GM18511 (cell line): ENCODE measurements around the gene P2RY2.

Experiments used
- ATAC-seq: cut with Tn5 transposase; IDR thresholded peaks from one replicate; pipeline ENCODE4 v1.9.1; 2021; ENCODE audit warnings: mild to moderate bottlenecking, moderate library complexity; ENCODE audit not compliant: unreplicated experiment

The P2RY2 gene

GRCh38 chr11:73218106-73218829 lies at the start of gene P2RY2:
P2RY2 (plus strand) TSS chr11:73218281; CDS start chr11:73234160, 15,879 bp downstream.
- peak; percentile 58 for ATAC-seq

DNA sequence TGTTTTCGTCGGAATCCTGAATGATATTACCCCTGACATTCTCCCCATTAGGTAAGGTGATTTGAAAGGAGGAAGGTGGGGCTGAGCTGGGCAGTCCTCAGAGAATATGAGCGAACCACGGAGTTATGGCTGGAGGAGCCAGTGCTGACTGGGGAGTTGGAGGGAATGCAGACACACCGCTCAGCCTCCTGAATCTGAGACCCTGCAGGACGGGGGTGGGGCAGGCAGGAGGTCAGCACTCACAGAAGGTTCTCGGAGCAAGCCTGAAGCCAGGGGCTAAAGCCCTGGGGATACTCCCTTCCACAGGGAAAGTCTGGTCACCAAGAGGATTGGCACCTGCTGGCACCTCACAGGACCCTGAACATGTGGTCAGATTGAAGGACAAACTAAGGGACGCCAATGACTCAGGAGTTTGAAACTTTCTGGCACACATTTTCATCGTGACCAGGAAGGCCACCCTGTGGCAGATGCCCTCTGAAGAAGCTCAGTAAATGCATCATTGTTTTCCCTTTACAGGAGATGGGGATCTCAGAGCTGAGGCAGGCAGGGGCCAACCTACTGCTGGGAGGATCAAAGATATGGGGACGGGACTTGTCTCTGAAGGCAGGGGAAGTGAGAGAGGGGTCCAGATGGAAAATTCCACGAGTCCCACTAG lies 49.0 kb upstream of the P2RY2 start:
- ATAC-seq: no peak

DNA sequence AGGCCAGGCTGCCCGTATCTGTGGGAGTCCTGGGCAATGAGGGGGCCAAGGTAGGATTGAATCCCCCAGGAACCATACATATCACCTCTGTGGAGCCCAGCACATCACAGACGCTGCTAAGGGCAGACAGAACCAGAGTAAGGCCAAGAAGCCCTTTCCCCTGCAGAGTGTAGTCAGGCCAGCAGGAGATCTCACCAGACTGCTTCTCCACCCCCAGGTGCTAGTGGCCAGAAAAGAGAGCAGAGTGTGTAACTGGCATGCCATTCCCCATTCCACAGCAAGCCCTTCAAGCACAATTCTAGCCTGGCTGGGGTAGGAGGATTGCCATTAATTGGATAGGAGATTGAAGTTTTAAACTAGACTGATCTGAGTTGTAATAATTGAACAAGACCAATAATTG lies 47.9 kb upstream of the P2RY2 start:
- no peak for ATAC-seq

DNA sequence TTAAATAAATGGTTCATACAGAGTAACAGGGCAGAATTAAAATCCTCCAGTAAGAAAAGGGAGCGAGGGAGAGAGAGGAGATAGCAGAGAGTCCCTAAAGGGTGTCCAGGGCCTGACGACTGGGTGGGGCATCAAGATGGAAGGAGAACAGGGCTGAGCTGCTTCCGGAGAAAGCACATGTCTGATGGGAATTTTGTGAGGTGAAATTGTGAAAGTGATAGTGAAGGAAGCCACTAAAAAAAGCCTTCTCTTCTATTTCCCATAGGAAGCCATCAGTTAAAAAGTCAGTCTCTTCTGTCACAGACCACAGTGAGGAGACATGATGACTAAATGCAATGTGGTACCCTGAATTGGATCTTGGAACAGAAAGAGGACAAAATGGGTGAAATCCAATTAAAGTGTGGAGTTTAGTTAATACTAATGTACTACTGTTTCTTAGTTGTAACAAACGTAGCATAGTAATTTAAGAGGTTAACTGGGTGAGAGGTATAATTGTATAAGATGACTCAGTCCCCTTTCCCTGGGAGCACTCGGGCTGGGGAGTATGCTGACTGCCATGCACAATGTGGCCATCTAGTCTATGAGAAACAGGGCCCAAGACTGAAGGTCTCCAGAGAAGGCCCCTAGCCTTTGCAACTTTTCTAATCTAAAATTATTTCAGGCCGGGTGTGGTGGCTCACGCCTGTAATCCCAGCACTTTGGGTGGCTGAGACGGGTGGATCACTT lies 46.5 kb upstream of the P2RY2 start:
- no peak for ATAC-seq

- ATAC-seq: no peak
Measured at GRCh38 chr11:73172992-73173656, 45.0 kb upstream of the P2RY2 start.

DNA sequence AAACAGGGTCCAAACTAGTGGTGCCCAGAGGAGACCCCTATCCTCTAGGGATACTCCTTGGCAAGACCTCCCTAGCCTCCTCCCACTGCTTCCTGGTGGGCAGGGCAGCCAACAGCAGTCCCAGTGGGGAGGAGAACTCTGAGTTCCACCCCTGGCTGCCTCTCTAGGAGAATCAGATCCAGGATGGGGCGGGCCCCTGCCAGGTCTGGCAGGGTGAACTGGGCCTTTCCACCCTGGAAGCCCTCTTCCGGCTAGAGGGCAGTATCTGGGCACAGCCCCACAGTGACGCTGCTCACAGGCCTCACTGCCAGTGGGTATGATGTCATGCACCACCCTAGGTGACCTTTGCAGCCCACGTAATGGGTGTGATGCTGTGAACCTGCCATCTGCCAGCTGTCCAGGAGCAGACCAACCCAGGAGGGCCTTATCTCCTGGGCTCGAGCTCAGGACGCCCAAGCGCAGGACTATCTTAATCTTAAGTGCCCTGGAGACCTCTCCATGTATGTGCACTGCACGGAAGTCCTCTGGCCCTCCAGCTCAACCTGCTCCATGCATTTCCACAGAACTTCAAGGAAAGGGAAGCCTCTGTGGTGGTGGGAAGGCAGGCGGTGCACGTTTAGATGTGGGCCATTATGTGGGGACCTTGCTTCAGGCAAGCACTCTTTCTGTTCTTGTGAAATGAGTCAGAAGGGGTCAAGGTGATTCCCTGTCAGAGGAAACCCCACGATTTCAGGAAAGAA lies 44.2 kb upstream of the P2RY2 start:
- no peak for ATAC-seq

- ATAC-seq: no peak
Measured at GRCh38 chr11:73174495-73174791, 43.6 kb upstream of the P2RY2 start.

DNA sequence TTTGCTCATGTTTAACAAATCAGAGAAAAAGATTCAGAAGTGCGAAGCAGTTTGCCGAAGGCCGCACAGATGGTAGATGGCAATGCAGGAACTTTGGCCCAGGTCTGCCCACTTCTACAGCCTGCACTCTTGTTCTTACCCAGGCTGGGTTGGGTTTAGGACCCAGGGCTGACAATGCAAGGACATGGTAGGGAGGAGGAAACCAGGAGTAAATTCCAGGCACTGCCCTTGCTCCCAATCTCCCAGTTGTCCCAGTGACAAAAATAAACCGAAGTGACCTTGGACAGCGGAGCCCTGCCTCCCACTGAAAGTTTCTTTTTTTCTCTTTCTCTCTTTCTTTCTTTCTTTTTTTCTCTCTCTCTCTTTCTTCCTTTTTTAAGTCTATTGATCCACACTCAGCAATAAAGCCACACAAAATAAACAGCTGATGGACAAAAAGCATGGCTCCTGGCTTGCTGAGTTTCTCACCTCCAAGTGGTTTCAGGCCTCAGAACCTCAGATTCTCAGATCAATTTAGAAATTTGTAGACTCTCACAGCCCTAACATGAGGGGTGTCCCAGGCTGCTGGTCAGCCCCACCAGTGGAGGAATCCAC lies 42.4 kb upstream of the P2RY2 start:
- no peak for ATAC-seq

DNA sequence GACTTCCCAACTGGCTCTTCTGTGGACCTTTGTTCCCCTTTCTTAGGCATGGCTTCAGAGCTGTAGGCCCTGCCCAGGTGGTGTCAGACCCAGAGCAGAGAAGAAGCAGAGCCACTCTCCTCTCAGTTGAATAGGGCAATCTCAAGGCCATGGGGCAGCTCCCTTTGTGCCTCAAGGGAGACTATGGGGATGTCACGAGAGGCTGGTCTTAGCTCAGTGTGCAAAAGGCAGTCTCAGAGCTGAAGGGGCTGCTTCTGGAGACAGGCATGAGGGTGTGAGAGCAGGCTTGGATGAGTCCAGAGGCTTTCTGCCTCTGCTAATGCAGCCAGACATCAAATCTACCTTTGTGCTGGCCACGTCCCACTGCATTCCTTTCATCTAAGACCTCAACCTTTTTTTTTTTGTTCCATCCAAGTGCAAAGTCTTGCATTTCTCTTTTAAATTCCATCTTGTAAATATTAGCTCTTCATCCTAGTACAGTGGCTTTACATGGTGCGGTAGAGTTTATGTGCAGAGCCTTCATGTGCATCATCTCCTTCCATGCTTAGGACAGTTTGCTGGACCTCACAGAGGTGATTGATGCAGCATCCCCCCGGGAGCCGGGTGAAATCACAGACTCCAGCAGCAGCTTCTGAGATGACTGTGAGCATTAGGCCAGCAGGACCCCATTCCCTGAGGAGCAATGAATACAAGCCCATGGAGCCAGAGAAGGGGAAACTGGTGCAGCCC lies 41.8 kb upstream of the P2RY2 start:
- ATAC-seq: no peak

- no peak for ATAC-seq
Measured at GRCh38 chr11:73176874-73177155, 41.3 kb upstream of the P2RY2 start.

DNA sequence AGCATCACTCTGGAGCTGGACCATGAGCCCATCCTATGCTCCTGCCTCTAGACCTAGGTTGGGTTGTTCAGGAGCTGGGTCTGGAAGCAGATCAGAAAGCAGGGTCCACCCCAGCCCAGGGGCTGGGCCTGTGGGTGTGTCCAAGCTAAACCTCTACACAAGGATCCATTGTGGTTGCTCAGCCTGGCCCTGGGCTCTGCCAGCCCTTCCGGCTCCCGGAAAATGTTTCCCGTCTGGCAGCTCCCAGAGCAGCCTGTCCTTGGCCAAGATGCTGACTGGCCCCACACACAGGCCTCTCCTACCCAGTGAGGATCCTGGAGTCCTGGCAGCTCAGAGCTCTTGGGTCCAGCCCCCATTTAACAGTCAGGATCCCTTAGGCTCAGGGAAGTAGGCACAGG lies 40.7 kb upstream of the P2RY2 start:
- no peak for ATAC-seq

DNA sequence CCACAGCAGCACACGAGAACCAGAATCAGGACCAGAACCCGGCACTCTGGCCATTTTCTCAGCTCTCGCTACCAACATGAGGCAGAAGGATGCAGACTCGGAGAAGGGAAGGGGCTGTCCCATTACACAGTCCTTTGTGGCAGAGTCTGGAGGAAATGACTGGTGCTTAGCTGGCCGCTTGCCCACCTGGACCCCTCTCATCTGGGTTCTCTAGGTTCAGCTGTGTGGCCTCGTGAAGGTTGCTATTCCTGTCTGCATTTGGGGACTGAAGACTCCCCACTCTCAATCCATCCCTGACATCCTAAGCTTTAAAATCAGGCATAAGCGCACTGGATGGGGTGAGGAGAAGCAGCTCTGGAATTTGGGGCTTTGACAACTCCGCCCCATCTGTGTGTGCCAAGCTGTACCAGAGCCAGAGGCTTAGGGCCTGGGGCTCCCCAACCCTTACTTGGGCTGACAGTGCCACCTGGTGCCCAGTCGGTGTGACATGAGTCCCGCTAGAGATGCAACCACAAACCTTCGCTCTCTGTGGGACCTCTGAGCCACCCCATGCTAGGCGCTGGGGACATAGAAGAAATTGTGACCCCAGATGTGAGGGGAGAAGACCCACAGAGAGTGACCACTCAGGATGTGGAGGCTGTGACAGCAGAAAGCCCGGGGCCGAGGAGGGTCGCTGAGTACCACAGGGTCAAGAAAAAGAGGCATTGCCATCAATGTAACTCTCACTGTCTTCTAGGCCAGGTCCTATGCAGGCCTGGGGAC lies 40.1 kb upstream of the P2RY2 start:
- peak; percentile 76 for ATAC-seq

DNA sequence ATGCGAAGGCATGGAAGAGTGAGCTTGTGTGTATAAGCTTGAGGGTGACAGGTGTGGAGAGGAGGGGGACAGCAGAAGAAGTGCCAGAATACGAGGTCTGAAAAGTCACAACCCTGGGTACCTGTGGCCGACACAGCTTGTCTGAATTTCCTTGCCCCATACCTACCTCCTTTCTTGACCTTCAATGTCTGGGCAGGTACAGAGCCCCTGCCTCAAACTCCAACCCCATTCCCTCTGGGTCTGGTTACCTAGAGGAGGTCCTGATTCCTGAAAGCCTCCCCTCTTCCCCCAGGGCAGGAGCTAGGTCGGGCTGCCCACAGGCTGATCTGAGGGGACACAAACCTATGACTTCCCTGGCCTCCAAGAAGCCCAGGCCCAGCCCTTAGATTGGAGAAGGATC lies 39.4 kb upstream of the P2RY2 start:
- no peak for ATAC-seq

GRCh38 chr11:73182824-73183321 lies 35.2 kb upstream of the P2RY2 start:
- ATAC-seq: no peak

- ATAC-seq: no peak
Measured at GRCh38 chr11:73184953-73185671, 33.0 kb upstream of the P2RY2 start.

- no peak for ATAC-seq
Measured at GRCh38 chr11:73185680-73186293, 32.3 kb upstream of the P2RY2 start.

GRCh38 chr11:73186294-73186850 lies 31.7 kb upstream of the P2RY2 start:
- no peak for ATAC-seq

DNA sequence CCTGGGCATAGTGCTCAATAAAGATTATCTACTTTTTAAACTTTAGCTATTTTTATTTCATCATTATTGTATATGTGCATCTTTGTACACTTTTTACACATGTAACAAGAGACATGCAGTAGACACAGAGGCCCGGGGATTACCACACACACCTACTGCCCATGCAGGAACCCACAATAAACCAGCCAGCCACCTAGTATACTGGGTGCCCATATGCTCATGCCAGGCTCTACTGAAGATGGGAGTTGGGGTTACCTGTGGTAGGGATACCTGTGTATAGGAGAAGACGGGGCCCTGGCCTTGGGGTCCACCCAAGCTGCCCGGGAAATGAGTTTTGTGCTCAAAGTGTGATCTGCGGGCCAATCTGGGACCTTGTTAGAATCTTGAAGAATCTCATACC lies 31.2 kb upstream of the P2RY2 start:
- no peak for ATAC-seq
